MM.1S (cell line): ENCODE data around the gene PDE10A.

Experiments used
- EZH2 ChIP-seq: fragments of 300-600 bp; sonication (generic); optimal IDR thresholded peaks from 2 replicates; pipeline ENCODE3; 2017; ENCODE audit warnings: low read depth, mild to moderate bottlenecking, antibody characterized with exemption, low read length, mixed read lengths
- EZH2phosphoT487 ChIP-seq: fragments of 300-600 bp; sonication (generic); IDR thresholded peaks from 2 replicates; pipeline ENCODE4 v1.6.1; 2018; ENCODE audit warnings: antibody characterized with exemption, low read length
- TF ChIP-seq, protein P1 (sequence below): fragments of 300-600 bp; sonication (generic); IDR thresholded peaks from 2 replicates; pipeline ENCODE4 v1.5.1; 2016; ENCODE audit warnings: antibody characterized with exemption, low read length, mixed read lengths

DNA sequence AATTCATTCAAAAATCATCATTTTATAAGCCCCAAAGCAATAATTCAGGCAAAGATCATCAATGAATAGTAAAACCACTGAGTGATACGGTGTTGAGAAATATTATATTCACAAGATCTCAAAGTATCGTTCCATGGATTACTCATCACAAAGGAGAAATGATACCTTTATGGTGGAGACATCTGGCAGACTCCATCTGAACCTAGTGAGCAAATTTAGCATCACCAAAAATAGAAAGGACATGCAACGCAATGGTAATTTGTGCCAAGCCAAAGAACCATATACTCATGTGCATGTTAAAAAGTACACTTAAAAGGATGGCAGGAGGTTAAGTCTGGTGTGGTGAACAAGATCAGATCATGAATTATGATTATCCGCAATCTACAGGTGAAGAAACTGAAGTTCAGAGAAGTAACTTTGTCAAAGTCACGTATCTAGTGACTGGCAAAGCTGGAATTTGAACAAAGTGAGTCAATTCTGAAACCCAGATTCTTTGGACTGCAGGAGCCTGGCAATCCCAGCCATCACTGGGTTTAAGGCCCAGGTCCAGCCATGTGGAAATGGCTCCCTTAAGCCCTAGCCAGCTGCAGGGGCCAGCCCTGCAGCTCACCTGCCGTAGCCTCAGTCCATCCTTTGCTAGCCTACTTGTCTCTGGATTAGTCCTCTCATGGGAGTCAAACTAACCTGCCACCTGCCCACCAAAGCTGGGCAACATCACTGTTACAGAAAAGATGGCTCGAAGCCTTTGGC, 68.3 kb downstream of the PDE10A start:
- TF ChIP-seq, protein P1, sequence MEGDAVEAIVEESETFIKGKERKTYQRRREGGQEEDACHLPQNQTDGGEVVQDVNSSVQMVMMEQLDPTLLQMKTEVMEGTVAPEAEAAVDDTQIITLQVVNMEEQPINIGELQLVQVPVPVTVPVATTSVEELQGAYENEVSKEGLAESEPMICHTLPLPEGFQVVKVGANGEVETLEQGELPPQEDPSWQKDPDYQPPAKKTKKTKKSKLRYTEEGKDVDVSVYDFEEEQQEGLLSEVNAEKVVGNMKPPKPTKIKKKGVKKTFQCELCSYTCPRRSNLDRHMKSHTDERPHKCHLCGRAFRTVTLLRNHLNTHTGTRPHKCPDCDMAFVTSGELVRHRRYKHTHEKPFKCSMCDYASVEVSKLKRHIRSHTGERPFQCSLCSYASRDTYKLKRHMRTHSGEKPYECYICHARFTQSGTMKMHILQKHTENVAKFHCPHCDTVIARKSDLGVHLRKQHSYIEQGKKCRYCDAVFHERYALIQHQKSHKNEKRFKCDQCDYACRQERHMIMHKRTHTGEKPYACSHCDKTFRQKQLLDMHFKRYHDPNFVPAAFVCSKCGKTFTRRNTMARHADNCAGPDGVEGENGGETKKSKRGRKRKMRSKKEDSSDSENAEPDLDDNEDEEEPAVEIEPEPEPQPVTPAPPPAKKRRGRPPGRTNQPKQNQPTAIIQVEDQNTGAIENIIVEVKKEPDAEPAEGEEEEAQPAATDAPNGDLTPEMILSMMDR, result no peak
- no peak for TF ChIP-seq EZH2
- TF ChIP-seq EZH2phosphoT487, result no peak
